Epithelial cell of esophagus (primary cell): ENCODE measurements around the gene TRPM2.

Experiments
- DNase-seq: peaks from one replicate; pipeline ENCODE4 v3.0.0; 2010; ENCODE audit warnings: low read depth
- H3K4me3 ChIP-seq: 2 replicates; pipeline ENCODE4 v1.5.1; 2011; ENCODE audit warnings: mild to moderate bottlenecking, low read length, control low read depth
- CTCF ChIP-seq: IDR thresholded peaks from 2 replicates; pipeline ENCODE4 v1.5.1; 2011; ENCODE audit warnings: low read depth, mild to moderate bottlenecking, low read length, control low read depth, inconsistent platforms; ENCODE audit not compliant: insufficient read depth; ENCODE audit errors: missing control alignments

TRPM2 gene

GRCh38 chr21:44325386-44326271 is 27.8 kb upstream of the TRPM2 start:
- TF ChIP-seq CTCF: no peak
- no peak for DNase-seq
- H3K4me3 ChIP-seq: no peak overlapping the region

- no peak for DNase-seq
- no peak overlapping the region for H3K4me3 ChIP-seq
- no peak for TF ChIP-seq CTCF
Observed at GRCh38 chr21:44326272-44326647, 27.2 kb upstream of the TRPM2 start.

GRCh38 chr21:44326716-44327602 is 26.5 kb upstream of the TRPM2 start:
- DNase-seq: no peak
- H3K4me3 ChIP-seq: no peak overlapping the region
- TF ChIP-seq CTCF: peak; percentile 5

GRCh38 chr21:44327603-44327974 is 25.8 kb upstream of the TRPM2 start:
- no peak for TF ChIP-seq CTCF
- H3K4me3 ChIP-seq: no peak overlapping the region
- DNase-seq: no peak

- DNase-seq: no peak
- H3K4me3 ChIP-seq: no peak overlapping the region
- TF ChIP-seq CTCF: no peak
Observed at GRCh38 chr21:44328242-44328895, 25.1 kb upstream of the TRPM2 start.

- H3K4me3 ChIP-seq: no peak overlapping the region
- no peak for TF ChIP-seq CTCF
- no peak for DNase-seq
Observed at GRCh38 chr21:44329086-44329889, 24.1 kb upstream of the TRPM2 start.
